Stimulated activated CD4-positive, alpha-beta T cell treated with anti-CD3 and anti-CD28 coated beads, Interleukin-1b, Interleukin-23, amount 100 ng/mL, for 24 hours (primary cell): ENCODE measurements around the gene H2BW1.
"Not testable (repeated sequence)": the region's sequence is repeated elsewhere in the genome, so short reads cannot be mapped to it uniquely, and the experiment has no call there.

Source experiments
- DNase-seq, 4 experiments: peaks; one replicate each; pipeline ENCODE4 v3.0.0-alpha.2; 2020; ENCODE audit warnings: low read depth in 4 of 4, low spot score in 1 of 4

Gene H2BW1, protein sequence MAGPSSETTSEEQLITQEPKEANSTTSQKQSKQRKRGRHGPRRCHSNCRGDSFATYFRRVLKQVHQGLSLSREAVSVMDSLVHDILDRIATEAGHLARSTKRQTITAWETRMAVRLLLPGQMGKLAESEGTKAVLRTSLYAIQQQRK

DNA sequence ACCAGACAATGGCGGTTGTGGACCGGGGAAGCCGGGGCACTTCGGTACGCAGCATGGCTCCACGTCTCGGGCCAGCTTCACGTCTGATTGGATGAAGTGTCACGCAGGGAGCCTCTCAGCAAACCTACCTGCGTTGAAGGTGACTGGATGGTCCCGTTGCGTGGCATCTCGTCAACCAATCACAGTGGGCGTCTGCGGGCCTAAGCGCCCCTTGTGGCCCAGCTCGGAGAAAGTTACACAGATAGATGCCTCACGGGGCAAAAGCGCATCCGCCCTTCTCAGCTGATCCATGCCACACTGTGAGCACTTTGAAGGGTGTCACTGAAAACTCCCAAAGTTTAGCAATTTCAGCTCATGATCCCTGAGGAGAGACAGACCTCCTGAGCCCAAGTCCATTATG is at the start of gene H2BW1:
Gene H2BW1 (minus strand): TSS at position 103 of the 400 bp plus-strand sequence. CDS start 132 bp downstream, outside the sequence.
- DNase-seq = no peak

DNA sequence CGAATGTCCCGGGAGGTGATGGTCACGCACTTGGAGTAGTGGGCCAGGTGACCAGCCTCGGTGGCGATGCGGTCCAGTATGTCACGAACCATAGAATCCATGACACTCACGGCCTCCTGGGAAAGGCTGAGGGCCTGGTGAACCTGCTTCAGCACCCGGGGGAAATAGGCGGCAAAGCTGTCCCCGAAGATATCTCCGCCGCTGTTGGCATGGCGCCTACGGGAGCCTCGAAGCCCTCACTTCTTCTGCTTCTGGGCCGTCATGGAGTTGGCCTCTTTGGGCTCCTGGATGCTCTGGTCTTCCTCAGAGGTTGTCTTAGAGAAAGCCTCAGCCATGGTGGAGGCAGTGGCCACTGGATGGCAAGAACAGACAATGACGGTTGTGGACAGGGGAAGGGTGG is 49.1 kb upstream of the H2BW1 start:
- DNase-seq = not testable (repeated sequence)

DNA sequence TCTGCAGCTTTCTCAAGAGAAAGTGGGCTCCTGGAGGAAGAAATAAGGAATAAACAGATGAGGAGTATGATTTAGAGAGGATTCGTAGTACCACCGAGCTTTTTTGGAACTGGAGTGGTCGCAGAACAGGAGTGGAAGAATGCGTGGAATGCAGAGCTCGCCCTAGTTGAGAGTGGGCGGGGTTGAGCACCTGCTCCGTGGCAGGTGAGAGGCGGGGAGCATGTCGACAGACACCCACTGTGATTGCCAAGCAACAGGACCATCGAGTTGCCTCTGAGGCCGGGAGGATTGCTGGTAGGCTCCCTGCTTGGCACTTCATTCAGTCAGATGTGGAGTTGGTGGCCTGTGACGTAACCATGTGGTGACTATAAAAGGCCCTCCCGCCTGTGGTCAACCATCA is 41.4 kb upstream of the H2BW1 start:
- DNase-seq = not testable (repeated sequence)

DNA sequence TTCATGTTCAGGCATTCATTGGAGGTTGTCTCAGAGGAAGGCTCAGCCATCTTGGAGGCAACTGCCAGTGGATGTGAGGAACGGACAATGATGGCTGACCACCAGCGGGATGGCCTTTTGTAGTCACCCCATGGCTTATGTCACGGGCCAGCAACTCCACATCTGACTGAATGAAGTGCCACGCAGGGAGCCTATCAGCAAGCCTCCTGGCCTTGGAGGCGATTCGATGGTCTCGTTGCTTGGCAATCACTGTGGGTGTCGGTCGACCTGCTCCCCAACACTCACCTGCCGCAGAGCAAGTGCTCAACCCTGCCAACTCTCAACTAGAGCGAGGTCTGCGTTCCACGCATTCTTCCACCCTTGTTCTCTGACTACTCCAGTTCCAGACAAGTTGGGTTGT is 33.7 kb upstream of the H2BW1 start:
- DNase-seq = no peak

DNA sequence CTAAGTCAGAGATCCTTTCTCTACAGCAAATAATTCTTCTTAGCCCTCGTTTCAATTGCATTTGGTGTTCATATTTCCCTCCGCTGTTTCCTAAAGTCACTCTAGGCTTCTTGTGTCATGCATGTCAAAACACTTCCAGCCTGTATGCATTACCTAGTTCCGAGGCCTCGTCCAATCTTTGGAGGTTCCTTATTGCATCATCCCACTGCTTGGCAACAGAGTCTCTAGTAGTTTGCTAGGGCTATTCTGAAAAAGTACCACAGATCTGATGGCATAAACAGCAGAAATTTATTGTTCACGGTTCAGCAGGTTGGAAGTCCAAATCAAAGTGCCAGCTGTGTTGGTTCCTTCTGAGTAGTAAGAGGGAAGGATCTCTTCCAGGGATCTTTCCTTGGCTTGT is 32.1 kb upstream of the H2BW1 start:
- no peak for DNase-seq

DNA sequence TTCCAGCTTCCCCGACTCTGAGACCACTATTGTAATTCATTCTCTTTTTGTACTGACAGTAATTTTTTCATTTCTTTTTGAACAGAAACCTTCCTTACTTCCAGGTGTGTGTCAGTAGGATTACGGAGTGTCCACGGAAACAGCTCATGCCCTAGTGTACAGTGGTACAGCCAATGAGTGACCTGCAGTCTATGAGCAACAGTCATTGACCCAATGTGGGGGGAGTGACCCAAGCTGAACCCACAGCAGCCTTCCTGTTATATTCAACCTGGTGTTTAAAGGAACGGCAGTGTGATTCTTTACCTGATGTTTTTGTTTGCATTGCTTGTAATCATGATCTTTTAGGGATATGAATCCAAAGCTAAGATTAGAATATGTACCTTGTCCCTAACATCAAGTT is 27.5 kb upstream of the H2BW1 start:
- DNase-seq = no peak

DNA sequence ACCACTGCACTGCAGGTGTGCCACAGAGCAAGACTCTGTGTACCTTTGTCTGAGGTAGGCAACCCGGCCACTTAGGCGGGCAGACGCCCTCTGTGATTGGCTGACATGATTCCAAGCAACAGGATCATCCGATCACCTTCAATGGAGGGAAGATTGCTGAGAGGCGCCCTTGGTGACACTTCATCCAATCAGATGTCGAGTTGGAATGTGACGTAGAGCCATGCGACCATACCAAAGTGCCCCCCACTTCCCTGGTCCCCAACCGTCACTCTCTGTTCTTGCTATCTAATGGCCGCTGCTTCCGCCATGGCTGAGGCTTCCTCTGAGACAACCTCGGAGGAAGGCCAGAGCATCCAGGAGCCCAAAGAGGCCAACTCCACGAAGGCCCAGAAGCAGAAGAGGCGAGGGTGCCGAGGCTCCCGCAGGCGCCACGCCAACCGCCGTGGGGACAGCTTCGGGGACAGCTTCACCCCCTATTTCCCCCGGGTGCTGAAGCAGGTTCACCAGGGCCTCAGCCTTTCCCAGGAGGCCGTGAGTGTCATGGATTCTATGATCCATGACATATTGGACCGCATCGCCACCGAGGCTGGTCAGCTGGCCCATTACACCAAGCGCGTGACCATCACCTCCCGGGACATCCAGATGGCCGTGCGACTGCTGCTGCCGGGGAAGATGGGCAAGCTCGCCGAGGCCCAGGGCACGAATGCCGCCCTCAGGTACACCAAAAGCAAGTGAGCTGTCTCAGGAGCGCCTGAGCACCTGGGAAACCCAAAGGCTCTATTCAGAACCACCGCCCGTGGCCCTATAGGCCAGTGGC is 26.4 kb upstream of the H2BW1 start, which contains the start of gene H2BW2:
Gene H2BW2 (plus strand): TSS at position 268 of the 817 bp plus-strand sequence. CDS start 39 bp downstream, at position 307.
- no peak for DNase-seq

DNA sequence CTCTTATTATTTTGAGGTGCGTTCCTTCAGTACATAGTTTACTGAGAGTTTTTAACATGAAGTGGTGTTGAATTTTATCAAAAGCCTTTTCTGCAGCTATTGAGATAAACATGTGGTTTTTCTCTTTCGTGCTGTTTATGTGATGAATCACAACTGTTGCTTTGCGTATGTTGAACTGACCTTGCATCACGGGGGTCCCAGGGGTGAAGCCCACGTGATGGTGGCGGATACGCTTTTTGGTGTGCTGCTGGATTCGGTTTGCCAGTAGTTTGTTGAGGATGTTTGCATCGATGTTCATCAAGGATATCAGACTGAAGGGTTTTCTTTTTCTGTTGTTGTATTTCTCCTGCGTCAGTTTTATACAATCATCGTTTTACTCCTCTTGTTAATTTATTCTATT is 4.6 kb upstream of the H2BW1 start:
- no peak for DNase-seq

DNA sequence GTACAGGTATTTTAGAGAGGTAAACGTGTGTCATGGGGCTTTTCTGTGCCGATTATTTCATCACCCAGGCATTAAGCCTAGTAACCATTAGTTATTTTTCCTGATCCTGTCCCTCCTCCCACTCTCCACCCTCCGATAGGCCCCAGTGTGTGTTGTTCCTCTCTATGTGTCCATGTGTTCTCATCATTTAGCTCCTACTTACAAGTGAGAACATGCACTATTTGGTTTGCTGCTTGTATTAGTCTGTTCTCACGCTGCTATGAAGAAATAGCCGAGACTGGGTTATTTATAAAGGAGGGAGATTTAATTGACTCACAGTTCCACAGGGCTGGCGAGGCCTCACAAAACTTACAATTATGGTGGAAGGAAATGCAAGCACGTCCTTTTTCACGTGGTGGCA is 2.1 kb upstream of the H2BW1 start:
- DNase-seq = not testable (repeated sequence)

DNA sequence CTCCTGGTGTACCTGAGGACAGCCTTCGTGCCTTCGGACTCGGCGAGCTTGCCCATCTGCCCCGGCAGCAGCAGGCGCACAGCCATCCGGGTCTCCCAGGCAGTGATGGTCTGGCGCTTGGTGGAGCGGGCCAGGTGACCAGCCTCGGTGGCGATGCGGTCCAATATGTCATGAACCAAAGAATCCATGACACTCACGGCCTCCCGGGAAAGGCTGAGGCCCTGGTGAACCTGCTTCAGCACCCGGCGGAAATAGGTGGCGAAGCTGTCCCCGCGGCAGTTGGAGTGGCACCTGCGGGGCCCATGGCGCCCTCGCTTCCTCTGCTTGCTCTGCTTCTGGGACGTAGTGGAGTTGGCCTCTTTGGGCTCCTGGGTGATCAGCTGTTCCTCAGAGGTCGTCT is 350 bp downstream of the H2BW1 start:
- DNase-seq = no peak

DNA sequence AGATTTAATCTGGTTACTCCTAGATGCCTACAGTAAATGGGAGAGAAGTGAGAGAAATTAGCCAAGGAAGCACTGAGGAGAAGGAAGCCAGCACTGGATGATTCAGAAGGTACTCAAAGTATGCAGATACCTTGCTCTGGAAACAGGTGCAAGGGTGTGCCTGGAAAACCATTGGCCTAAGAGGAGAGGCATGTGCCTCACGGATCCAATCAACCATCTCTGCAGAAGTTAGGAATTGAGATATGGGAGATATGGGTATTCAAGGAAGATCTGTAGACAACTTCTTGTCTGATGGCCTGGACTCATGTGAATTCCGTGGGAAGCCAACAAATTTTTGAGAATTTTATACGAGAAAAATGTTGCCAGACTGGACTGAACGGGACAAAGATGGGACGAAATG is 4.7 kb downstream of the H2BW1 start:
- no peak for DNase-seq

DNA sequence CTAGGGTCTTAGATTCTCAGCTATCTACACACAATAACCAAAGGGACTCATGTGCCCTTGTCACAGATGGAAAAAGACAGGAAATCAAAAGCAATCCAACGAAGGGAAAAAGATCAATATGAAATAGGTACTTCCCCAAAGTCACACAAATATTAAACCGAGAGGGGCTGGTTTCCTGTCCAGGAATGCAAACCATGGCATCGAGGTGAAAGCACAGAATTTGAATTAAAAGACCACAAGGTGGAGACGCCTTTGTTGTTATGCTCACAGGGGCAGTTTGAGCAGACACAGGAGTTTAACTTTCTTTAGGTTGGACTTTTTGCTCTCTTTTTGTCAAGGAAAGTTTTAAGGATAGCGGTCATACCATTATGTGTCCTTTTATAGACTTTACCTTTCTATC is 14.3 kb downstream of the H2BW1 start:
- DNase-seq = no peak

DNA sequence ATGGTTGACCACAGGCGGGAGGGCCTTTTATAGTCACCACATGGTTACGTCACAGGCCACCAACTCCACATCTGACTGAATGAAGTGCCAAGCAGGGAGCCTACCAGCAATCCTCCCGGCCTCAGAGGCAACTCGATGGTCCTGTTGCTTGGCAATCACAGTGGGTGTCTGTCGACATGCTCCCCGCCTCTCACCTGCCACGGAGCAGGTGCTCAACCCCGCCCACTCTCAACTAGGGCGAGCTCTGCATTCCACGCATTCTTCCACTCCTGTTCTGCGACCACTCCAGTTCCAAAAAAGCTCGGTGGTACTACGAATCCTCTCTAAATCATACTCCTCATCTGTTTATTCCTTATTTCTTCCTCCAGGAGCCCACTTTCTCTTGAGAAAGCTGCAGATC is 30.0 kb downstream of the H2BW1 start:
- not testable (repeated sequence) for DNase-seq

DNA sequence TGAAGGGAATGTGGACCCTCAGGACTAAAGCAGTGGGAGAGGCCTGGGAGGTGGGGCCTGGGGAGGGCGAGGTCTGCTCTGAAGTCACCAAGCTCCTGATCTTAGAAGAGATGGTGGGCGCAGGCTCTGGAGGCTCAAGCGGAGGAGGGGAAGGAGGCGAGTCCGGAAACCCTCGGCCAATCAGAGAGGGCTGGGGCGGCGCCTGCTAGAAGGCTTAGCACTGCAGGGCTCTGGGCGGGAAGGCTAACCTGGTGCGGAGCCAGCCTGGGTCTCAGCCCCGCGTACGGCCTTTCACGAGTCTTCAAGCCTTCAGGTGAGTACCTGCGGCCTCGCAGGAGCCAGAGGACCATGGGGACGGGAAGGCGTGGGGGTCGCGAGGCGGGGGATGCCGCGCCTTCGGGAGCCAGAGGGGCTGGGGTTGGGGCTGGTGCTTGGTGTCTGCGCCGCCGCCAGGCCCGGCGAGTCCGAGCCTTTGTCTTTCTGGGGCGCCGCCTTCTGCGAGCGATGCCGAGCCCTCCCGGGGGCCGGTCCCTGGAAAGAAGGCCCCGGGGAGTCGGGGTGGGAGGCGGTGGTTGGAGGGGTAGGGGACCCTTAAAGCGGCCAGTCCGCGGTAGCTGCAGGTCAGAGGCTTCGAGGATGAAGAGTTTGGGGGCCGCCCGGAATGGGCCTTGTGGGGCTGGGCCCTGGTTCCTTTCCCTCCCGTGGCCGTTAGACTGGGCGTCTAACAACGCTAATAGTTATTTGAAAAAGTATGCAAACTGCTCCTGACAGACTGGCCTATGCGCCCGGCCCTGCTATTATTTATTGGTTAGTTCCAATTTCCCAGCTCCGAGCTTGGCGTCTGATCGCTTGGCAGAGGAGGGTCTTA is 50.9 kb downstream of the H2BW1 start, which contains the start of gene TMSB15B:
Gene TMSB15B (plus strand): TSS at position 217 of the 868 bp plus-strand sequence.
- not testable (repeated sequence) for DNase-seq
